GM10266 (cell line): Measurements from ENCODE around the gene GPATCH2L.

Source experiments
- DNase-seq: peaks from one replicate; pipeline ENCODE4 v3.0.0; 2012; ENCODE audit errors: extremely low spot score
- CTCF ChIP-seq: IDR thresholded peaks from 2 replicates; pipeline ENCODE4 v1.5.1; 2012; ENCODE audit warnings: mild to moderate bottlenecking, low read depth; ENCODE audit not compliant: control insufficient read depth, insufficient read depth; ENCODE audit errors: missing control alignments

GPATCH2L gene

GRCh38 chr14:76262641-76263040 lies 110.9 kb downstream of the GPATCH2L start:
- DNase-seq = no peak
- TF ChIP-seq CTCF = no peak
